Measurements from ENCODE around the gene MNS1. TPM values are rescaled to one million over a fixed set of nuclear protein-coding genes. Genes with fewer than 3 reads are reported as not detected.
"Not testable (repeated sequence)": the region's sequence is repeated elsewhere in the genome, so short reads cannot be mapped to it uniquely, and the experiment has no call there.

MNS1 gene
- total RNA-seq, 2 experiments from 2014 or later = 0.29 to 0.95 TPM

- POLR2A ChIA-PET = interaction anchor here (0.6 kb wide), 1 partner anchor 571 kb away, joined by 4 read pairs; no protein-coding TSS in a partner anchor
- DNase-seq = peak; percentile 12
- Mint-ChIP-seq H3K4me3 (no peak overlapping the region), H3K27me3 (peaks cover 2% of the 10 kb centered on the region), H3K27ac (no peak overlapping the region), H3K4me1 (ENCODE audit: low read depth) (peaks cover 2% of the 10 kb centered on the region), H3K9me3 (no peaks in the 10 kb centered on the region), H3K36me3 (ENCODE audit: low read depth) (no peaks in the 10 kb centered on the region)
- CTCF ChIA-PET = interaction anchor here (1.2 to 5.4 kb wide), 3 partner anchors 129 to 814 kb away, joined by 4 to 46 read pairs (median 14); no protein-coding TSS in a partner anchor
- no peak for TF ChIP-seq CTCF (IDR thresholded peaks at IDR 0.05)
- intact Hi-C loops (cut with micrococcal nuclease) = loop anchor here (10.0 kb wide), 1 partner anchor 812 kb away; no protein-coding TSS in a partner anchor
- no peak for ATAC-seq
Observed at GRCh38 chr15:56492791-56493555, 28.0 kb upstream of the MNS1 start.

GRCh38 chr15:56492236-56492635 is 27.3 kb upstream of the MNS1 start:
- intact Hi-C loops (cut with micrococcal nuclease) = loop anchor here (10.0 kb wide), 1 partner anchor 813 kb away; no protein-coding TSS in a partner anchor
- no peaks in the 10 kb centered on the region for H3K36me3 Mint-ChIP-seq (ENCODE audit: low read depth)
- POLR2A ChIA-PET = interaction anchor here (0.6 kb wide), 1 partner anchor 571 kb away, joined by 4 read pairs; no protein-coding TSS in a partner anchor

GRCh38 chr15:56491110-56491722 is 26.3 kb upstream of the MNS1 start:
- H3K4me3 Mint-ChIP-seq = no peak overlapping the region
- no peak overlapping the region for H3K27ac Mint-ChIP-seq
- intact Hi-C loops (cut with micrococcal nuclease) = loop anchor here (10.0 kb wide), 1 partner anchor 814 kb away; no protein-coding TSS in a partner anchor
- no peaks in the 10 kb centered on the region for H3K9me3 Mint-ChIP-seq
- no peaks in the 10 kb centered on the region for H3K36me3 Mint-ChIP-seq (ENCODE audit: low read depth)
- ChIA-PET POLR2A (no interaction called here), CTCF (interaction anchor here (0.6 to 3.0 kb wide), 38 partner anchors 9 to 1036 kb away, joined by 3 to 18 read pairs (median 4); no protein-coding TSS in a partner anchor)
- ATAC-seq (peak; percentile 42), DNase-seq (peak; percentile 78)
- TF ChIP-seq CTCF (IDR thresholded peaks at IDR 0.05) = peak; percentile 63
- H3K4me1 Mint-ChIP-seq (ENCODE audit: low read depth) = no peaks in the 10 kb centered on the region
- H3K27me3 Mint-ChIP-seq = no peaks in the 10 kb centered on the region

More at GRCh38 chr15:56492236-56492635, 27.3 kb upstream of the MNS1 start:
- H3K4me1 Mint-ChIP-seq (ENCODE audit: low read depth) = peaks cover 2% of the 10 kb centered on the region
- no peak for ATAC-seq
- CTCF ChIA-PET = interaction anchor here (1.9 to 5.4 kb wide), 5 partner anchors 10 to 814 kb away, joined by 4 to 46 read pairs (median 13); no protein-coding TSS in a partner anchor
- no peaks in the 10 kb centered on the region for H3K9me3 Mint-ChIP-seq
- H3K27ac Mint-ChIP-seq = no peak overlapping the region
- H3K27me3 Mint-ChIP-seq = peaks cover 2% of the 10 kb centered on the region
- no peak overlapping the region for H3K4me3 Mint-ChIP-seq
- no peak for TF ChIP-seq CTCF (IDR thresholded peaks at IDR 0.05)
- no peak for DNase-seq

- no peak overlapping the region for H3K4me3 Mint-ChIP-seq
- no peak for TF ChIP-seq CTCF (IDR thresholded peaks at IDR 0.05)
- ATAC-seq (no peak), DNase-seq (no peak)
- H3K4me1 Mint-ChIP-seq (ENCODE audit: low read depth) = no peaks in the 10 kb centered on the region
- intact Hi-C loops (cut with micrococcal nuclease) = loop anchor here (10.0 kb wide), 1 partner anchor 814 kb away; no protein-coding TSS in a partner anchor
- CTCF ChIA-PET = interaction anchor here (0.6 to 3.0 kb wide), 32 partner anchors 8 to 1037 kb away, joined by 3 to 18 read pairs (median 4); no protein-coding TSS in a partner anchor
- no peaks in the 10 kb centered on the region for H3K9me3 Mint-ChIP-seq
- H3K27ac Mint-ChIP-seq = no peak overlapping the region
- H3K36me3 Mint-ChIP-seq (ENCODE audit: low read depth) = no peaks in the 10 kb centered on the region
- no peaks in the 10 kb centered on the region for H3K27me3 Mint-ChIP-seq
- POLR2A ChIA-PET = no interaction called here
Observed at GRCh38 chr15:56490461-56490860, 25.5 kb upstream of the MNS1 start.

- H3K27me3 Mint-ChIP-seq; intact Hi-C loops (cut with micrococcal nuclease); H3K36me3 Mint-ChIP-seq (ENCODE audit: low read depth); H3K4me3 Mint-ChIP-seq; H3K4me1 Mint-ChIP-seq (ENCODE audit: low read depth); H3K27ac Mint-ChIP-seq; POLR2A ChIA-PET; DNase-seq; CTCF ChIA-PET; H3K9me3 Mint-ChIP-seq; ATAC-seq: not testable (repeated sequence)
Observed at GRCh38 chr15:56486206-56486605, 21.3 kb upstream of the MNS1 start.

- H3K27me3 Mint-ChIP-seq; intact Hi-C loops (cut with micrococcal nuclease); POLR2A ChIA-PET; ATAC-seq; H3K9me3 Mint-ChIP-seq; H3K4me1 Mint-ChIP-seq (ENCODE audit: low read depth); H3K4me3 Mint-ChIP-seq; H3K27ac Mint-ChIP-seq; DNase-seq; H3K36me3 Mint-ChIP-seq (ENCODE audit: low read depth); CTCF ChIA-PET: not testable (repeated sequence)
Observed at GRCh38 chr15:56485426-56485825, 20.5 kb upstream of the MNS1 start.

Measured in activated CD8-positive, alpha-beta T cell treated with anti-CD3 and anti-CD28 coated beads for 36 hours (primary cell).